Measurements from ENCODE around the gene GSG1L.

The GSG1L gene

DNA sequence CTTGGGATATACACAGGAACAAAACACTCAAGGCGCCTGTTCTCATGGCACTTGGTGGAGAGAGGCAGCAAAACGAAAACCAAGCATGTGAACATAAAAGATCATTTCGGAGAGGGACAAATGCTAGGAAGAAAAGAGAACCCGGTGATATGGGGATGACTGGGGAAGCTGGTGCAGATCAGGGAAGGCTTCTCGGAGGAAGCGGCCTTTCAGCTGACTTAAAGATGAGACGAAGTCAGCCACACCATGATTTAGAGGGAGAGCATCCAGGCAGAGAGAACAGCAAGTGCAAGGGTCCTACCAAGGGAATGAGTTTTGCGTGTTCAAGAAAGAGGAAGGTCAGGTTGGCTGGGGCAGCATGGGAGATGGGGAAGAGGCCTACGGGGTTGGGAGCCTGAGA lies 262.7 kb downstream of the GSG1L start:
- TF ChIP-seq, protein P1, sequence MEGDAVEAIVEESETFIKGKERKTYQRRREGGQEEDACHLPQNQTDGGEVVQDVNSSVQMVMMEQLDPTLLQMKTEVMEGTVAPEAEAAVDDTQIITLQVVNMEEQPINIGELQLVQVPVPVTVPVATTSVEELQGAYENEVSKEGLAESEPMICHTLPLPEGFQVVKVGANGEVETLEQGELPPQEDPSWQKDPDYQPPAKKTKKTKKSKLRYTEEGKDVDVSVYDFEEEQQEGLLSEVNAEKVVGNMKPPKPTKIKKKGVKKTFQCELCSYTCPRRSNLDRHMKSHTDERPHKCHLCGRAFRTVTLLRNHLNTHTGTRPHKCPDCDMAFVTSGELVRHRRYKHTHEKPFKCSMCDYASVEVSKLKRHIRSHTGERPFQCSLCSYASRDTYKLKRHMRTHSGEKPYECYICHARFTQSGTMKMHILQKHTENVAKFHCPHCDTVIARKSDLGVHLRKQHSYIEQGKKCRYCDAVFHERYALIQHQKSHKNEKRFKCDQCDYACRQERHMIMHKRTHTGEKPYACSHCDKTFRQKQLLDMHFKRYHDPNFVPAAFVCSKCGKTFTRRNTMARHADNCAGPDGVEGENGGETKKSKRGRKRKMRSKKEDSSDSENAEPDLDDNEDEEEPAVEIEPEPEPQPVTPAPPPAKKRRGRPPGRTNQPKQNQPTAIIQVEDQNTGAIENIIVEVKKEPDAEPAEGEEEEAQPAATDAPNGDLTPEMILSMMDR (IDR thresholded peaks at IDR 0.05; ENCODE audit: borderline replicate concordance, insufficient read depth, low read depth, low read length), result no peak
- no peak overlapping the region for H3K4me3 ChIP-seq (ENCODE audit: low read depth, low read length)

DNA sequence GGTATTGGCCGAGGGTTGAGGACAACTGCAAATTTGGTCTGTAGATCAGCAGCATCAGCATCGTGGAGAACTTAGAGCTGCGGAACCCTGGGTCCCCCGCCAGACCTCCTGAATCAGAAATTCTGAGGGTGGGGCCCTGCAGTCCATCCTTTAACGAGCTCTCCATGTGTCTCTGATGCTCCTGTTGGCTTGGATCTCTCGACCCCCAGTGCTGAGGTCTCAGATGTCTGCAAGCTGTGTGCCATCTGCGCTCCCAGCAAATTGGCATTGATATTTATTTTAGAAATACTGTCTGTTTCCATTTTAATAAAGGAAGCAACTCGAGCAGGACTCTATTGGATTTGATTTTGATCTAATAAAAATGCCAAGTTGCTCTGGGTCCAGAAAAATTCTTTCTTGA lies 263.6 kb downstream of the GSG1L start:
- TF ChIP-seq, protein P1 (IDR thresholded peaks at IDR 0.05; ENCODE audit: borderline replicate concordance, insufficient read depth, low read depth, low read length), result no peak
- no peak overlapping the region for H3K4me3 ChIP-seq (ENCODE audit: low read depth, low read length)

DNA sequence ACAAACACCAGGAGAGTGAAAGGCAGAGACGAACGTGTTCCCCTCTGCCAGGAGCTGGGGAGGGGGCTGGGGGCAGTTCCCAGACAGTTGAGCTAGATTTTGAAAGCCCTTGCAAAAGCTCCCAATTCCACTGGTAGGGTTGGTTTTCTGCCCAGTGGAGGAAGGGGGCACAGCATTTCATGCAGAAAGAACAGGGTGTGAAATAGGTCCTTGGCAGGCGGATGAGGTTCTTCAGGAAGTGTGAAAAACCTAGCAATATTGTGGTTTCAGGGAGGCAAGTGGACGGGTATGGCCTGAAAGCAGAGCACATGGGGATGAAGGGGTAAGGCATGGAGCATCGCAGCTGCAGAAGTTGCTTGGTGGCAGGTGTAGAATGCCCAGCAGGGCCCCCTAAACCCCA lies 265.3 kb downstream of the GSG1L start:
- TF ChIP-seq, protein P1 (IDR thresholded peaks at IDR 0.05; ENCODE audit: borderline replicate concordance, insufficient read depth, low read depth, low read length), result no peak
- no peak overlapping the region for H3K4me3 ChIP-seq (ENCODE audit: low read depth, low read length)

DNA sequence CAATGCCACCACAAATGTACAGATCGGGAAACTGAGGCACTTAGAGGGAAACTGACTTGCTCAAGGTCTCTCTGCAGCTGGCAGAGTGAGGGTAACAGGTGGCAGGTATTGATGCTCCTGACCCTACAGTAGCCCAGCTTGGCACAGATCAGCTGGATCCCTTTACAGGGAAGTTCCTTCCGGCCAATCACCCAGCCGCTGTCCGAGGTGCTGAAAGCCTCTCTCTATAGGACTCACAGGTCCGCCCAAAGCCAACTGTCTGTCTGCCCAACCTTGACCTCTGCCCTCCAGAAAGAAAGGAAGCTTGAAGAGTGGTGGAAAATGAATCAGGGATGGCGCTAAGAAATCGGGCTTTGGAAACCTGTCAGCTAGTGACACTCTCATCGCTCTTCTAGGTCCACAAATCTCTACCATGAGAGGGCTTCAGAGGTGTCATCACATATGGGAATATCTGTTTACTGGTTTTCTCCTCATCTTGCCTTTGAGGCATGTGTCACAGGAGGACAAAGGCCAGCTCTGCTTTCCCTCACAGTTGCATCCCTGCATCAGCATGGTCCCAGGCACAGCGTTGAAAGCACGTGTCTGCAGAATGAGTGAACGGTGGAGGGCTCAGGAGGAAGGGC lies 267.4 kb downstream of the GSG1L start:
- H3K4me3 ChIP-seq (ENCODE audit: low read depth, low read length), result no peak overlapping the region
- TF ChIP-seq, protein P1 (IDR thresholded peaks at IDR 0.05; ENCODE audit: borderline replicate concordance, insufficient read depth, low read depth, low read length), result no peak

DNA sequence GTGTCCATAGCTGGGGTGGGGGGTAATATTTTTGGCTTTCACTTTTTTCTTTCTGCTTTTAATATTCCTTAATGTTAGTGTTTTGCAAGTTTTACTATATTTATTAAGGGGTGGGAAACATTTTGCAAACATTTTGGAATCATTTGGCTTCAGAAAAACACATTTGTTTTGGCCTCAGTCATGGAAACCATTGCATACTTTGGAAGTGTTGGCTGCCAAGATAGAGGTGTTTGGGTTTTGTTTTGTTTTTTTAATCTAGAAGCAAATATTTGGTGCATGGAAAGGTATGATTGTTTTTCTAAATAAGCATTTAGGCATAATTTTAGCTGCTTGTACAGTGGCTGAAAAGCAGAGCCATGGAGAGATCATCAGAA lies 270.3 kb downstream of the GSG1L start:
- TF ChIP-seq, protein P1 (IDR thresholded peaks at IDR 0.05; ENCODE audit: borderline replicate concordance, insufficient read depth, low read depth, low read length), result no peak
- H3K4me3 ChIP-seq (ENCODE audit: low read depth, low read length), result no peak overlapping the region

DNA sequence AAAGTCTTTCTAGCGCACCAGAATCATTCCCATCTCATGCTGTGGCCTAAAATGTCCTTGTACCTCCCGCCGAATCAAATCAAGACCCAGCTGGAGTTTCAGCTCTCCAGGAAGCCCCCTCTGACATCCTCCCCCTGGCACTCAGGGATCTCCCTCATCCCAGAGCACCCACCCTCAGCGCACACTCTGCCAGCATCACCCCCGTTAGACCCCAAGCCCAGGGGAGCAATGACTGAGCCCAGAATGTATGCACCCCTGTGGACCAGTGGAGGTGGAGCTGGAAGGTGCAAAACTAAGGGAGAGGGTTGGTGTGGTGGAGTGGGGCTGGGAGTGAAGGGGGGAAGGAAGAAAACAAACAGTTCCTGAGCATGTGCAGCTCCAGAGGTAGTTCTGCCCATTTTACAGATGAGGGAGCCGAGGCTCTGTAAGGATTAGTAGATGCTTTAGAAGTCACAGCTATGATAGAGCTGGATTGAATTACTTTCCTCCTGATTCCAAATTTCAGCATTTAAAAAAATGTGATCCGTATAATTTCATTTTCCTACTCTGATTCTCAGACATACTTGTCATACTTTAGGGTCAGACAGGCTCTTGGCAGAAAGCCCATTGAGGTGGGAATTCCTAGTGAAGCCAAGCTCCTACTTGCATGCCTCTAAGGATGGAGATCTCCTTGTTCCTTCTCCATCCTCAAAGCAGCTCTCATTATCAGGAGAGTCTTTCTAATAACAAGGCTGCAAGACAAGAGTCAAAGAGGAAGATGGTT lies 270.8 kb downstream of the GSG1L start:
- H3K4me3 ChIP-seq (ENCODE audit: low read depth, low read length), result no peak overlapping the region
- TF ChIP-seq, protein P1 (IDR thresholded peaks at IDR 0.05; ENCODE audit: borderline replicate concordance, insufficient read depth, low read depth, low read length), result no peak

DNA sequence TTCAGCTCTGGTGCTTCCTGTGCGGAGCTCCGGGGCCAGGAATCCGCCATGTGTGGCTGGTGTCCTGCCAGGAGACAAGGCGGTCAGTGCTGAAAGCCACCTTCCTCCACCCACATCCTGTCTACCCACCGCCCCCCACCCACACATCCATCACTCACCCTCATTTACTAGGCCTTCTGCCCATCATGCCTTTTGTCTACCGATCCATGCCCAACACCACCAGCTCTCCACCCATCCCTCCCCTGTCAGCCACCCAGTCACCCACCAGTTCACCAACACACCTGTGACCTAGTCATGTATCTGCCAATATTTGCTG lies 272.2 kb downstream of the GSG1L start:
- TF ChIP-seq, protein P1 (IDR thresholded peaks at IDR 0.05; ENCODE audit: borderline replicate concordance, insufficient read depth, low read depth, low read length), result no peak
- H3K4me3 ChIP-seq (ENCODE audit: low read depth, low read length), result no peak overlapping the region
